HG02885 (cell line): ENCODE results near the gene LSR.

Source experiments
- ATAC-seq: cut with Tn5 transposase; IDR thresholded peaks from one replicate; pipeline ENCODE4 v1.9.1; 2021; ENCODE audit warnings: mild to moderate bottlenecking; ENCODE audit not compliant: unreplicated experiment, poor library complexity

LSR gene

DNA sequence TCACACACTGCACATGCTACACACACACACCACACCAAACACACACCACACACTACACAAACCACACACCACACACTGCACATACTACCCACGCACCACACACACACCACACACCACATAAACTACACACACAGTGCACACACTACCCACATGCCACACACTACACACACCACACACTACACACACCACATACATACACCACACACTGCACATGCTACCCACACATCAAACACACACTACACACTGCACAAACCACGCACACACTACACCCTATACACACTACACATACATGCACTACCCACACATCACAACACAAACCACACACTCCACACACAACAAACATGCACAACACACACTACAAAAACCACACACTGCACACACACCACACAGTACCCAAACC lies 49.1 kb downstream of the LSR start:
- ATAC-seq: no peak

DNA sequence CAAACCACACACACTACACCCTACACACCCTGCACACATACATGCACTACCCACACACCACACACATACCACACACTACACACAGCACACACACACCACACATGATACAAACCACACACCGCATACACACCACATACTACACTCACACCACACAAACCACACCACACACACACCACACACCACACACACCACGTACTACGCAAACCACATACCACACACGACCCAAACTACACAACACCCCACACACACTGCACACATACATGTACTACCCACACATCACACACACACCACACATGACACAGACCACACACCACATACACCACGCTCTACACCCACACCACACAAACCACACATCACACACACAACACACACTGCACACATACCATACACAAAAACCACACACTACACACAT lies 49.8 kb downstream of the LSR start:
- ATAC-seq: no peak

DNA sequence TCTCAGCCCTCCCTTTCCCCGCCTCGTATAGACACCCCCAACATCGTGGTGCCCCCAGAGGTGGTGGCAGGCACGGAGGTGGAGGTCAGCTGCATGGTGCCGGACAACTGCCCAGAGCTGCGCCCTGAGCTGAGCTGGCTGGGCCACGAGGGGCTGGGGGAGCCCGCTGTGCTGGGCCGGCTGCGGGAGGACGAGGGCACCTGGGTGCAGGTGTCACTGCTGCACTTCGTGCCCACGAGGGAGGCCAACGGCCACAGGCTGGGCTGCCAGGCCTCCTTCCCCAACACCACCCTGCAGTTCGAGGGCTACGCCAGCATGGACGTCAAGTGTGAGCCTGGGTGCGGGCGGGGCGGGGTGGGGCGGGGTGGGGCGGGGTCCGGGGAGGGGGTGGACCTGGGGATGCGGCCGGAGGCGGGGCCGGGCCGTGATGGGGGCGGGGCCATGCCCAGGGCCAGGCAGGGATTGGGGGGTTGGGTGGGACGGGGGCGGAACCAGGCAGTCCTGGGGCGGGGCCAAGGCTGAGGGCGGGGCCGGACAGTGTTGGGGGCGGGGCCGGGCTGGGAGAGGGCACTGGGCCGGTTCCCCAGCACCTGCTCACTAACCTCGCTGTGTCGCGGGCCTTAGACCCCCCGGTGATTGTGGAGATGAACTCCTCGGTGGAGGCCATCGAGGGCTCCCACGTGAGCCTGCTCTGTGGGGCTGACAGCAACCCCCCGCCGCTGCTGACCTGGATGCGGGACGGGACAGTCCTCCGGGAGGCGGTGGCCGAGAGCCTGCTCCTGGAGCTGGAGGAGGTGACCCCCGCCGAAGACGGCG lies 50.9 kb downstream of the LSR start:
- ATAC-seq: no peak

DNA sequence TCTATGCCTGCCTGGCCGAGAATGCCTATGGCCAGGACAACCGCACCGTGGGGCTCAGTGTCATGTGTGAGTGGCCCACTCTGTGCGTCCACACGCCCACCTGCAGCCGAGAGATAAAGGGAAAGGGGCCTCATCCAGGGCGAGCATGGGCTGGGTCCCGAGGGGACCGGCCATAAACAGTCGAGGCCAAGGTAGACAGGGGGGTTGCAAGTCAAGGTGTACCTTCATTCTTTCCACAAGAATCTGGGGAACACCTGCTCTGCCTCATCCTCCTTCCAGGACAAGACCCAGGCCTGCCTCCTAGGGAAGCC lies 51.5 kb downstream of the LSR start:
- no peak for ATAC-seq

DNA sequence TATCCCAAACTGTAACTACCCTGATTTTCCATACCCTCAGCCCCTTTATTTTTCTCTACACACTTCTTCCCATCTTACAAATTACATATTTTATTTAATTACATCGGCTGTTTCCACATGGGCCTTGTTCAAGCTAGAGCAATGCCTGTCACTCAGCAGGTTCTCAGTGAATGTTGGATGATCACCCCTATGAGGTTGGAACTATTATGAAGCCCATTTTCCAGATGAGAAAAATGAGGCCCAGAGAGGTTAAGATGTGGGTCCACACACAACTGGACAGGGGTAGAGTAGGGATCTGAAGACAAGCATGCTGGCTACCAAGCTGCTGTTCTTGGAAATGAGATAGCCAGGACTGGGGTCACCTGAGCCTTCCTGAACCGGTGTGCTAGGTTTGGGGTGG lies 53.2 kb downstream of the LSR start:
- no peak for ATAC-seq

DNA sequence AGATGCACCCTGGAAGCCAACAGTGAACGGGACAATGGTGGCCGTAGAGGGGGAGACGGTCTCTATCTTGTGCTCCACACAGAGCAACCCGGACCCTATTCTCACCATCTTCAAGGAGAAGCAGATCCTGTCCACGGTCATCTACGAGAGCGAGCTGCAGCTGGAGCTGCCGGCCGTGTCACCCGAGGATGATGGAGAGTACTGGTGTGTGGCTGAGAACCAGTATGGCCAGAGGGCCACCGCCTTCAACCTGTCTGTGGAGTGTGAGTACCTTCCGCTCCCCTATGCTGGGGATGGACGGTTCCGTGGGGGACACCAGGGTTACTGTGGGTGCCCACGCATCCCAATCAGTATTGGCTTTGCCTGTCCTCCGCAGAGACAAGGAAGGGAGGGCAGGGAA lies 53.6 kb downstream of the LSR start:
- ATAC-seq: no peak

DNA sequence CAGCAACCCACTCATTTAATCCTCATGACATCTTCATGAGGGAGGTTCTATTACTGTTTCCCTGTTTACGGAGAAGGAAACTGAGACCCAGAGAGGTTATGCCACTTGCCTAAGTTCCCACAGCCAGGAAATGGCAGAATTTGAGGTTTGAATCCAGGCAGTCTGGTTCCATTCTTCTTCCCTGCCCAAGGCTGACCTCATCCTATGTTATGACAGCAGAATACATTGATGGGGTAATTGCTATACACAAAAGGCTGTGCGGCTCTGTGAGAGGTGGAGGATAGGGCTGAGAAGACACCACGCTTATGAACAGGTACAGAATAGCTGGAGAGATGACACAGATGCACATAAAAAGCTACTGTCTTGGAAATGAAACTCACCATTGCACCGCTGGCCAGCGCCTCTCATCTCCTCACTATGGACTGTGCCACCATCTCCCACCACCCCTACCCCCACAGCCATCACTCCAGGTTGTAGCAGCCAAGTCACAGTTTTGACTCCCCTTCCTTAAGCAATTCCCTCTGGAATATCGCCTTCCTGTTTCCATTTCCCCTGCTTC lies 54.6 kb downstream of the LSR start:
- no peak for ATAC-seq

DNA sequence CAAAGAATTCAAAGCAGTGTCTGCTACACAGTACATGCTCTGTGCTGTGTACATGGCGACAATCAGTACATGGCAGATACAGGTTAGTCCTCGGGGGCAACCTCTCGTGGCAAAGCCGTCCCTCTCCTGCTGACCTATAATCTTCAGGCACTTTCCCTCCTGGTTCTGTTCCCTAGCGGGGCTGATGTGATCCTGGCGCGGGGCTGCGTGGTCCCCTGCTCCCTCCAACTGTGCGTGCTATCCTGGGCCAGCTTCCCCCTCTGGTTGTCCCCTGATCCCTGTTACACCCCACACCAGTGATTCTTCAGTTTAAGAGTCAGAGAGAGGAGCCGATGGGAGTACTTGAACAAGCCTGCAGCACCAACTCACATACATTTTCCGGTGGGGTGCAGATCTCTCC lies 55.2 kb downstream of the LSR start:
- ATAC-seq: no peak

DNA sequence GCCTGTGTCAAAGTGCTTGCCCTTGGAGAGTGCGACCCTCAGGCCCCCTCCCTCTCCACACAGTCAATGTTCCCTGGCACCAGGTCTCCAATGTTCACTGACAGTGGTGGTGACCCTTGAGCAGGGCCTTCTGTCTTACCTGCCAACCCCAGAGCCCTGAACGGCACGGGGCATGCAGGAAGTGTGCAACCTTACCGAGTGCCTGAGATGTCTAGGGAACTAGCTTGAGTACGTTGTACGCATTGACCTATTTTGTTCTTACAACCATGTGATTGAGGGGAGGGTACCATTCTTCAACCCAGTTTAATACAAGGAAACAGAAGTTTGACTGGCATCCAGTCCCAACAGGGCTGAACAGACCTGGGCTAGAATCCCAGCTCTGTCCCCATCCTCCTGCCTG lies 56.4 kb downstream of the LSR start:
- ATAC-seq: no peak

DNA sequence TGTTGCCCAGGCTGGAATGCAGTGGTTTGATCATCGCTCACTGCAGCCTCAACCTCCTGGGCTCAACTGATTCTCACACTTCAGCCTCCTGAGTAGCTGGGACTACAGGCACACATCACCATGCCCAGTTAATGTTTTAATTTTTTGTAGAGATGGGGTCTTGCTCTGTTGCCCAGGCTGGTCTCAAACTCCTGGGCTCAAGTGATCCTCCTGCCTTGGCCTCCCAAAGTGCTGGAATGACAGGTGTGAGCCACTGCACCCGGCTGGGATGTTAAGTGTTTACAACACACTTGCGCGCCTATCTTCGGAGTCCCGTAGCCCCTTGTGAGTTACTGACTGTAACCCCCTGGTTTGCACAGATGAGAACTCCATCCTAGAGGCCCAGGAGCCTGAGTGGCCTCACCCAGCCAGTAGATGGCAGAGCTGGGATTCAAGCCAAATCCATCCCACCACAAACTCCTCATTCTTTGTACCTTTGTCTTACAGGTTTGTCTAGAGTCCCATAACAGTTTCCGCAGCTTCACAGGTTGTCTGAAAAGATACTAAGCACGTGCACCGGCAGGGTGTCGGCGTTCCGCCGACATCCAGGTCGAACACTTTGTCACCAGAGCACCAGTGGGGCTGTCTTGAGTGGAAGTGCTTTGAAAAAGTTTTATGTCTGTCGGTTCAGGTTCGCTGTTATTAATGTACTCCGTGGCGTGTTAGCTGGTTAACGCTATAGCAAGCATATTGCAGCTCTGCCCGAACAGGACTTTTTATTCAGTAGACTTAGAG lies 57.9 kb downstream of the LSR start:
- no peak for ATAC-seq

DNA sequence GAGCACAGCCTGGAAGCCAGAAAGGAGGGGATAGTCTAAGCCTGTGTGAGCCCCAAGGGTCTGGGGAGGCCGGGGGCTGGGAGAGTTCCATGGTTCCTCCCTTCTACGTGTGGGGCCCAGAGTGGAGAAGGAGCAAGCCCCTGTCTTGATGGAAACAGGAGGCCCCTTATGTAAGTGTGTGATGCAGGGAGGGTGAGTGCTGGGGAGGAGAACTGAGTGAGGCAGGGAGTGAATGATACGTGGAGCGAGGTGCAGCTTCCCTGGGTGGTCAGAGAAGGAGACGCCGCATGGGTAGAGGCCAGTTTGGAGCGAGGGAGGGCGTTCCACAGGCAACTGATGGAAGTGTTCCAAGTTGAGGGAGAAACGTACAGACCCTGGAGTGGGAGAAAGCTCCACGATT lies 59.1 kb downstream of the LSR start:
- no peak for ATAC-seq

DNA sequence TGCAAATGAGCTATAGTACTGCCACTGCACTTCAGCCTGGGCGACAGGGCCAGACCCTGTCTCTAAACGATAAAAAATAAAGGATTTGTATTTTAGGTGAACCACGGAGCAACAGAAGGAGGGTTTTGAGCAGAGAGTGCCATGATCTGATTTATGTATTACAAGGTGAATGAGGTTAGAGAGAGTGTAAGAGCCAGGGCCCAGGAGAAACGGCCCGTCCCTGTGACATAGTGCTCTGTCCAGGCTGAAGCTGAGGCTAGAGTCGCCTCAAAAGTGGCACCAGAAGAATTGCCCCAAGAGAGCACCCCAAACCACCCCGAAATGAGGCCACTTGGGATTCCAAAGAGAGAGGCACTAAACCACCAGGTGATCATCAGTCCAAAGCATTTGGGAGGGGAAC lies 60.1 kb downstream of the LSR start:
- ATAC-seq: no peak

DNA sequence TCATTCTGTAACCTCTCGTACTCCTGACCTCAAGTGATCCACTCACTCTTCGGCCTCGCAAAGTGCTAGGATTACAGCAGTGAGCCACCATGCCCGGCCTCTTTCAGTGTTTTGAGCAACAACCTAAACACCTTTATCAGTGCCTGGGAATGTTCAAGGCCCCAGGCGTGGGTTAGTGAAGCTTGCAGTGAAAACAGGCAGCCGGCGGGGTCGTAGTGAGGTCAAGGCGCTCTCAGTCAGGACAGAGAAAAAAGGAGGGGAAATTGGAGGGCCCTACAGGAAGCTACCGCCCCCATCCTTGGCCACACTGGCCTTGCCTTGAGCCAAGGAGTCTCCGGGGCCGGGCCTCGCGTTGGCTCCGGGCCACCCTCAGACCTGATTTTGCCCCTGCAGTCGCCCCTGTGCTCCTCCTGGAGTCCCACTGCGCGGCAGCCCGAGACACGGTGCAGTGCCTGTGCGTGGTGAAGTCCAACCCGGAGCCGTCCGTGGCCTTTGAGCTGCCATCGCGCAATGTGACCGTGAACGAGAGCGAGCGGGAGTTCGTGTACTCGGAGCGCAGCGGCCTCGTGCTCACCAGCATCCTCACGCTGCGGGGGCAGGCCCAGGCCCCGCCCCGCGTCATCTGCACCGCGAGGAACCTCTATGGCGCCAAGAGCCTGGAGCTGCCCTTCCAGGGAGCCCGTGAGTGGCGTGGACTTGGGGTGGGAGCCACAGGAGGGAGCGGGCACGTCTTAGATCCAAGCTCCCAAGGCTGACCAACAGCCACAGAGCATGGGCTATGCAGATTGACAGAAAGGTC lies 60.9 kb downstream of the LSR start:
- no peak for ATAC-seq

DNA sequence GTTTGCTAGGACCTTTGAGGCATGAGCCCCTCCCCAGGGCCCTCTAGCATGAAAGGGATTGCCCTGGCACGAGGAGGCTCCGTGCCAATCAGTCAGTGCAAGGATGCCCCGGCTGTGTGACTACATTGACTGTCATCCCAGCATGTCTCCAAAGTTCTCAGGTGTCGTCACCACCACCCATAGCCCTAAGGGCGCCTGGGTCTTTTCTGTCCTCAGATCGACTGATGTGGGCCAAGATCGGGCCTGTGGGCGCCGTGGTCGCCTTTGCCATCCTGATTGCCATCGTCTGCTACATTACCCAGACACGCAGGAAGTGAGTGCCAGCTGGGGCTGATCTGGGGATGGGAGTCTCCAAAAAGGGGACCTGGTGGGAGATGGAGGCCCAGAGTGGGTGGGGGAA lies 61.5 kb downstream of the LSR start:
- no peak for ATAC-seq

DNA sequence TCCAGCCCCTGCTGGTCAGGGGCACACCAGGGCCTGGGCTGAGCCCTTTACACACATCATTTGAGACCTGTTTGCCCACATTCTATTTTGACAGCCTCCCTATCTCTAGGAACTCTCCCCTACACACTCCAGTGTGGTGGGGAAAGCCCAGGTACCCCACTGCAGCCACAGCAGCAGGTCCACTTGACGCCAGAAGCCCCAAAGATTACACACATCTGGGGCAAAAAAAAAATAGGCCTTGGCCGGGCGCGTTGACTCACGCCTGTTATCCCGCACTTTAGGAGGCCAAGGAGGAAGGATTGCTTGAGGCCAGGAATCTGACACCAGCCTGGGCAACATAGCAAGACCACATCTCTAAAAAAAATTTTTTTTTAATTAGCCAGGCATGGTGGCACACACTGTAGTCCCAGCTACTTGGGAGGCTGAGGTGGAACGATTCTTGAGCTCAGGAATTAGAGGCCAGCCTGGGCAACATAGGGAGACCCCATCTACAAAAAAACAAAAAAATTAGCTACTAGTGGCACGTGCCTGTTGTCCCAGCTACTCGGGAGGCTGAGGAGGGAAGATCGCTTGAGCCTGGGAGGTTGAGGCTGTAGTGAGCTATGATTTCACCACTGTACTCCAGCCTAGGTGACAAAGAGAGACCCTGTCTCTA lies 62.1 kb downstream of the LSR start:
- ATAC-seq: no peak

DNA sequence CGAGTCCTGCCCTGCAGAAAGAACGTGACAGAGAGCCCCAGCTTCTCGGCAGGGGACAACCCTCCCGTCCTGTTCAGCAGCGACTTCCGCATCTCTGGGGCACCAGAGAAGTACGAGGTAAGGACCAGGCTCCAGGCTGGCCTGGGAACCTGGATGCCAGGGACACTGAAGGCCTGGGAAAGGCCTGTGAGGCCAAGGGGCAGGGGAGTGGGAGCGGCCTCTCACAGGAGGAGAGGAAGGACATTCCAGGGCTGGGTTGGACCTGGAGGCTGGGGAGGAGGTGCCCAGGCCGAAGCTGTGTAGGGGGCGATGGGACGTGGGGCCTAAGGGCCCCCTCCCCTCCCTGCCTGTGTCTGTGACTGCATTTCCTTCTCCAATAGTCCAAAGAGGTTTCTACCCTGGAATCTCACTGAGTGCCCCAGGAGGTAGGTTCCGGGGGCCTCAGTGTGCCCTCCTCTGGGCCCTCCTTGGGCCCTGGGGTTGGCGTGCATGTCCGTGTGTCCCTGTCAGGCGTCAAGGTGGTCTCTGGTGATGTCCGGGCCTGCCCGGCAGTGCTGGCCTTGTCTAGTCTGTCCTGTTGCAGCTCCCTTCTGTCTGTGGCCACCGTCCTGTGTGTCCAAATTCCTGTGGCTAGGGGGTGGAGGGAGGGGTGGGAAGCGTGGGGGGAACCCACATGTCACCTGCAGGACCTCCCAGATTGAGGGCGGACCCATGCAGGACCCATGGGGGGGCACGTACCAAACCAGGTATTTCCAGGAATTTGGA lies 63.3 kb downstream of the LSR start:
- ATAC-seq: no peak

DNA sequence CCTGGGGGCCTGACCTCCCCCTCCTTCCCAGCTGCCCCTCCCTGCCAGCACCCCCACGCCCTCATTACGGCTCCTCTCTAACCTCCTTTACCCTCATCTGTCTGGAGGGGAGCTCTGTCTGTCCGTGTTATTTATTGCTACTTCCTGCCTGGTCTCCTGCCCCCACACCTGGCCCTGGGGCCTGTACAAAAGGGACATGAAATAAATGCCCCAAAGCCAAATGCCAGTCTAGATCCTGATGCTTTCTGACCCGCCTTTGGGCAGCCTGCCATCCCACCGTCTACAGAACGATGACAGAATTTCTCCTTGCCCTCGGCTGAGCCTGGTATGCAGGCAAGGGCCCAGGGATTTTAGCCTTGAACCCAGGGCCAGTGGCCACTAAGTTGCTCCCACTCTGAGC lies 64.8 kb downstream of the LSR start:
- no peak for ATAC-seq

DNA sequence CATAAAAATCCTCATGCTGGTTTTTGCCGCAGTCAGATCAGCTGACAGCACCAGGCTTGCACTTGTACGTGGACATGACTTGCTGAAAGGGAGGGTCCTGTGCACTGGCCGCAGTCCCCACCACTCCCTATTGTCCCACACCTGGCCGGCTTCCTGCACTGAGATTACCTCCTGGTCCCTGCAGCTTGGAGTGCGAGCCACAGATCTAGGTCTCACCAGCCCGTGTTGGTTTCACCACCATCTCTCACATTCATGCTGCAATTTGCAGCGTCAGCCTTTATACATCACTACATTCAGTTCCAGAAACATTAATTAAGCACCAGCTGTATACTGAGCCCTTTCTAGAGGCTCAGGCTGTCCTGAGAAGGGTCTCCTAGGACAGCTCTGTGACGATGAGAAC lies 65.2 kb downstream of the LSR start:
- ATAC-seq: no peak

DNA sequence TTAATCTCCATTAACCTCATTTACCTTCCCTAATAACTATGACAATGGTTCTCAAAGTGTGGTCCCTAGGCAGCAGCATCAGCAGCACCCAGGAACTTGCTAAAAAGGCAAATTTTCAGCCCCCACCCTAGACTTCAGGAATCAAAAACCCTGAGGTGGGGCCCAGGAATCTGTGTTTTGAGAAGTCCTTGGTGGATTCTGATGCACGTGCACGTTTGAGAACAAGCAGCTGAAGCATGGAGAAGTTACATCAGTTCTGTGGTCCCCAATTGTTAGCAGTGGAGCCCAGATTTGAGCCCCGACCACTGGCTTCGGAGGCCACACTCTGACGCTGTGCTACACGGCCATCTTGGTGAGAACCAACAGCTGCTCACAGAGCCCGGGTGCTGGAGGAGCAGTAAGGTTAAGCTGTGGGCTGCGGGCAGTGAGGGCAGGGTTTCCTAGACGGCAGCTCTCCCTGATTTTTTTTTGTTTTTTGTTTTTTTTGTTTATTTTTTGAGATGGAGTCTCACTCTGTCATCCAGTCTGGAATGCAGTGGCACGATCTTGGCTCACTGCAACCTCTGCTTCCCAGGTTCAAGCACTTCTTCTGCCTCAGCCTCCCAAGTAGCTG lies 66.2 kb downstream of the LSR start:
- no peak for ATAC-seq
